OCI-M1 (cell line): Measurements from ENCODE around the gene TRABD2B.

Source experiments
- DNase-seq: peaks from one replicate; lab custom pipeline; 2025; lab: John Stamatoyannopoulos, UW

Gene TRABD2B

GRCh38 chr1:47908258-47908657 is 88.9 kb downstream of the TRABD2B start:
- DNase-seq = no peak

GRCh38 chr1:47907177-47907528 is 90.0 kb downstream of the TRABD2B start:
- DNase-seq = no peak

GRCh38 chr1:47906527-47907176 is 90.5 kb downstream of the TRABD2B start:
- DNase-seq = no peak

- DNase-seq = no peak
Measured at GRCh38 chr1:47906009-47906432, 91.2 kb downstream of the TRABD2B start.

GRCh38 chr1:47903723-47904122 is 93.5 kb downstream of the TRABD2B start:
- DNase-seq = no peak

- no peak for DNase-seq
Measured at GRCh38 chr1:47901001-47901575, 96.1 kb downstream of the TRABD2B start.

GRCh38 chr1:47898133-47898845 is 98.9 kb downstream of the TRABD2B start:
- DNase-seq = no peak

- no peak for DNase-seq
Measured at GRCh38 chr1:47895279-47896125, 101.7 kb downstream of the TRABD2B start.

- DNase-seq = peak; percentile 4
Measured at GRCh38 chr1:47894410-47895278, 102.5 kb downstream of the TRABD2B start.

GRCh38 chr1:47893412-47893811 is 103.8 kb downstream of the TRABD2B start:
- no peak for DNase-seq

GRCh38 chr1:47890779-47891178 is 106.4 kb downstream of the TRABD2B start:
- DNase-seq = no peak

GRCh38 chr1:47888294-47888629 is 108.9 kb downstream of the TRABD2B start:
- no peak for DNase-seq

- no peak for DNase-seq
Measured at GRCh38 chr1:47887475-47888293, 109.5 kb downstream of the TRABD2B start.

GRCh38 chr1:47887060-47887459 is 110.1 kb downstream of the TRABD2B start:
- DNase-seq = no peak

GRCh38 chr1:47886141-47886540 is 111.0 kb downstream of the TRABD2B start:
- DNase-seq = no peak

- DNase-seq = no peak
Measured at GRCh38 chr1:47885062-47885830, 111.9 kb downstream of the TRABD2B start.

GRCh38 chr1:47883963-47884362 is 113.2 kb downstream of the TRABD2B start:
- DNase-seq = no peak

GRCh38 chr1:47881505-47882442 is 115.4 kb downstream of the TRABD2B start:
- DNase-seq = no peak

GRCh38 chr1:47876587-47876963 is 120.6 kb downstream of the TRABD2B start:
- DNase-seq = no peak
